ENCODE measurements around the gene PDLIM5. TPM values are rescaled to one million over a fixed set of nuclear protein-coding genes. Genes with fewer than 3 reads are reported as not detected.

The PDLIM5 gene
- total RNA-seq, 6 experiments from 2014 or later: 152 to 240 (median 171) TPM

- Mint-ChIP-seq H3K27me3 (ENCODE audit: insufficient read depth) (no peaks in the 10 kb centered on the region; the same call in 1 of the 2 replicates), H3K36me3 (ENCODE audit: low read depth) (peaks cover 51% of the 10 kb centered on the region), H3K27ac (peak overlapping the region; percentile 95), H3K4me1 (ENCODE audit: low read depth) (peaks cover 80% of the 10 kb centered on the region), H3K9me3 (peaks cover 10% of the 10 kb centered on the region; the same call in 1 of the 2 replicates), H3K4me3 (peak overlapping the region; percentile 43; the same call in 1 of the 2 replicates)
- DNase-seq: no peak
- no peak for TF ChIP-seq CTCF (IDR thresholded peaks at IDR 0.05)
These were observed 63.6 kb downstream of the PDLIM5 start for GRCh38 chr4:94515365-94515764.

- H3K27me3 Mint-ChIP-seq (ENCODE audit: insufficient read depth): no peaks in the 10 kb centered on the region; the same call in 1 of the 2 replicates
- TF ChIP-seq CTCF (IDR thresholded peaks at IDR 0.05): no peak
- H3K4me1 Mint-ChIP-seq (ENCODE audit: low read depth): peaks cover 85% of the 10 kb centered on the region
- H3K9me3 Mint-ChIP-seq: peaks cover 10% of the 10 kb centered on the region; the same call in 1 of the 2 replicates
- peak overlapping the region; percentile 62 for H3K4me3 Mint-ChIP-seq
- DNase-seq: peak; percentile 96
- H3K36me3 Mint-ChIP-seq (ENCODE audit: low read depth): peaks cover 54% of the 10 kb centered on the region
- H3K27ac Mint-ChIP-seq: peak overlapping the region; percentile 95
These were observed 64.3 kb downstream of the PDLIM5 start for GRCh38 chr4:94516067-94516466.

- peak; percentile 50 for DNase-seq
- Mint-ChIP-seq H3K27me3 (ENCODE audit: insufficient read depth) (no peaks in the 10 kb centered on the region; the same call in 1 of the 2 replicates), H3K4me1 (ENCODE audit: low read depth) (peaks cover 94% of the 10 kb centered on the region), H3K36me3 (ENCODE audit: low read depth) (peaks cover 55% of the 10 kb centered on the region), H3K9me3 (peaks cover 10% of the 10 kb centered on the region; the same call in 1 of the 2 replicates), H3K27ac (peak overlapping the region; percentile 95), H3K4me3 (peak overlapping the region; percentile 62)
- TF ChIP-seq CTCF (IDR thresholded peaks at IDR 0.05): no peak
These were observed 65.3 kb downstream of the PDLIM5 start for GRCh38 chr4:94516999-94517398.

- no peaks in the 10 kb centered on the region; the same call in 1 of the 2 replicates for H3K27me3 Mint-ChIP-seq (ENCODE audit: insufficient read depth)
- no peak overlapping the region for H3K4me3 Mint-ChIP-seq
- peaks cover 50% of the 10 kb centered on the region for H3K36me3 Mint-ChIP-seq (ENCODE audit: low read depth)
- H3K9me3 Mint-ChIP-seq: peaks cover 10% of the 10 kb centered on the region; the same call in 1 of the 2 replicates
- peak overlapping the region; percentile 95 for H3K27ac Mint-ChIP-seq
- TF ChIP-seq CTCF (IDR thresholded peaks at IDR 0.05): no peak
- H3K4me1 Mint-ChIP-seq (ENCODE audit: low read depth): peaks cover 95% of the 10 kb centered on the region
- no peak for DNase-seq
These were observed 65.8 kb downstream of the PDLIM5 start for GRCh38 chr4:94517492-94517891.

- Mint-ChIP-seq H3K27ac (0 out of 2 replicates have a peak overlapping the region, but pooled peaks have one; percentile 9), H3K9me3 (no peaks in the 10 kb centered on the region), H3K4me3 (no peak overlapping the region), H3K36me3 (ENCODE audit: low read depth) (peaks cover 46% of the 10 kb centered on the region), H3K4me1 (ENCODE audit: low read depth) (peaks cover 97% of the 10 kb centered on the region), H3K27me3 (ENCODE audit: insufficient read depth) (no peaks in the 10 kb centered on the region; the same call in 1 of the 2 replicates)
- TF ChIP-seq CTCF (IDR thresholded peaks at IDR 0.05): no peak
- DNase-seq: no peak
These were observed 67.3 kb downstream of the PDLIM5 start for GRCh38 chr4:94519019-94519418.

Measured in HFFc6 (cell line).